ENCODE measurements around the gene CDC42EP4. TPM values are rescaled to one million over a fixed set of nuclear protein-coding genes. Genes with fewer than 3 reads are reported as not detected.

CDC42EP4 gene
- total RNA-seq, 4 donors from 2014 or later, result 54.9 to 75.6 (median 69.6) TPM

GRCh38 chr17:73358668-73359067 lies 46.9 kb upstream of the CDC42EP4 start:
- no peak for TF ChIP-seq POLR2AphosphoS5 (IDR thresholded peaks at IDR 0.05)
- no peak for TF ChIP-seq POLR2A (IDR thresholded peaks at IDR 0.05)
- TF ChIP-seq, protein P1, sequence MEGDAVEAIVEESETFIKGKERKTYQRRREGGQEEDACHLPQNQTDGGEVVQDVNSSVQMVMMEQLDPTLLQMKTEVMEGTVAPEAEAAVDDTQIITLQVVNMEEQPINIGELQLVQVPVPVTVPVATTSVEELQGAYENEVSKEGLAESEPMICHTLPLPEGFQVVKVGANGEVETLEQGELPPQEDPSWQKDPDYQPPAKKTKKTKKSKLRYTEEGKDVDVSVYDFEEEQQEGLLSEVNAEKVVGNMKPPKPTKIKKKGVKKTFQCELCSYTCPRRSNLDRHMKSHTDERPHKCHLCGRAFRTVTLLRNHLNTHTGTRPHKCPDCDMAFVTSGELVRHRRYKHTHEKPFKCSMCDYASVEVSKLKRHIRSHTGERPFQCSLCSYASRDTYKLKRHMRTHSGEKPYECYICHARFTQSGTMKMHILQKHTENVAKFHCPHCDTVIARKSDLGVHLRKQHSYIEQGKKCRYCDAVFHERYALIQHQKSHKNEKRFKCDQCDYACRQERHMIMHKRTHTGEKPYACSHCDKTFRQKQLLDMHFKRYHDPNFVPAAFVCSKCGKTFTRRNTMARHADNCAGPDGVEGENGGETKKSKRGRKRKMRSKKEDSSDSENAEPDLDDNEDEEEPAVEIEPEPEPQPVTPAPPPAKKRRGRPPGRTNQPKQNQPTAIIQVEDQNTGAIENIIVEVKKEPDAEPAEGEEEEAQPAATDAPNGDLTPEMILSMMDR (IDR thresholded peaks at IDR 0.05), result no peak
- no peak for TF ChIP-seq EP300 (IDR thresholded peaks at IDR 0.05; ENCODE audit: low read depth)
- Histone ChIP-seq H3K4me1 (peaks cover 0 to 20% (median 2%) of the 10 kb centered on the region in 4 donors), H3K27ac (peak overlapping the region in 1 of 4 donors; percentile 5), H3K27me3 (no peaks in the 10 kb centered on the region), H3K4me3 (no peak overlapping the region), H3K36me3 (no peaks in the 10 kb centered on the region), H3K9me3 (no peaks in the 10 kb centered on the region)
- no peak for DNase-seq
- in situ Hi-C loops (cut with MboI; ENCODE audit: low pct_ligation_motif_present in 1 of 4, low pct_unique_long_range_greater_than_20kb in 1 of 4, low sequenced_read_pairs in 3 of 4), result loop anchor here in 3 of 4 donors (25.0 kb wide), 2 partner anchors 621 to 796 kb away; no protein-coding TSS in a partner anchor
- intact Hi-C loops (cut with DNase I; ENCODE audit: low total_unique reads), result no loop called here
- 83% methylated on average over 5 of the region's 9 CpGs; no CpG with 5 or more reads in 1 of the 2 donors for WGBS, 2 donors (ENCODE audit: low coverage in 1 of 2)

- in situ Hi-C loops (cut with MboI; ENCODE audit: low pct_ligation_motif_present in 1 of 4, low pct_unique_long_range_greater_than_20kb in 1 of 4, low sequenced_read_pairs in 3 of 4), result loop anchor here in 3 of 4 donors (25.0 kb wide), 2 partner anchors 621 to 796 kb away; no protein-coding TSS in a partner anchor
- peaks cover 0 to 20% (median 2%) of the 10 kb centered on the region in 4 donors for H3K4me1 ChIP-seq
Observed at GRCh38 chr17:73357981-73358380, 46.2 kb upstream of the CDC42EP4 start.

GRCh38 chr17:73357318-73357717 lies 45.5 kb upstream of the CDC42EP4 start:
- Histone ChIP-seq H3K27me3 (no peaks in the 10 kb centered on the region), H3K9me3 (no peaks in the 10 kb centered on the region), H3K36me3 (no peaks in the 10 kb centered on the region), H3K4me3 (no peak overlapping the region), H3K4me1 (peaks cover 0 to 20% (median 2%) of the 10 kb centered on the region in 4 donors), H3K27ac (peak overlapping the region; percentile 51 to 77 (median 66))
- TF ChIP-seq, protein P1 (IDR thresholded peaks at IDR 0.05), result no peak
- TF ChIP-seq POLR2AphosphoS5 (IDR thresholded peaks at IDR 0.05) (peak in 2 of 3 donors; percentile 38 to 67), POLR2A (IDR thresholded peaks at IDR 0.05) (no peak), EP300 (IDR thresholded peaks at IDR 0.05; ENCODE audit: low read depth) (no peak)
- intact Hi-C loops (cut with DNase I; ENCODE audit: low total_unique reads) (no loop called here), in situ Hi-C loops (cut with MboI; ENCODE audit: low pct_ligation_motif_present in 1 of 4, low pct_unique_long_range_greater_than_20kb in 1 of 4, low sequenced_read_pairs in 3 of 4) (loop anchor here in 3 of 4 donors (25.0 kb wide), 2 partner anchors 620 to 795 kb away; no protein-coding TSS in a partner anchor)
- DNase-seq, result no peak
- 60 to 71% methylated on average over 1 to 9 of the region's 9 CpGs for WGBS, 2 donors (ENCODE audit: low coverage in 1 of 2)

More at GRCh38 chr17:73357981-73358380, 46.2 kb upstream of the CDC42EP4 start:
- WGBS, 2 donors (ENCODE audit: low coverage in 1 of 2), result 89% methylated on average over 19 of the region's 19 CpGs; no CpG with 5 or more reads in 1 of the 2 donors
- DNase-seq, result no peak
- no peaks in the 10 kb centered on the region for H3K27me3 ChIP-seq
- no peak overlapping the region for H3K4me3 ChIP-seq
- H3K36me3 ChIP-seq, result no peaks in the 10 kb centered on the region
- peak overlapping the region in 3 of 4 donors; percentile 51 to 77 (median 52) for H3K27ac ChIP-seq
- TF ChIP-seq POLR2A (IDR thresholded peaks at IDR 0.05), result no peak
- TF ChIP-seq POLR2AphosphoS5 (IDR thresholded peaks at IDR 0.05), result no peak
- no peak for TF ChIP-seq EP300 (IDR thresholded peaks at IDR 0.05; ENCODE audit: low read depth)
- TF ChIP-seq, protein P1 (IDR thresholded peaks at IDR 0.05), result no peak
- H3K9me3 ChIP-seq, result no peaks in the 10 kb centered on the region
- intact Hi-C loops (cut with DNase I; ENCODE audit: low total_unique reads), result no loop called here

DNA sequence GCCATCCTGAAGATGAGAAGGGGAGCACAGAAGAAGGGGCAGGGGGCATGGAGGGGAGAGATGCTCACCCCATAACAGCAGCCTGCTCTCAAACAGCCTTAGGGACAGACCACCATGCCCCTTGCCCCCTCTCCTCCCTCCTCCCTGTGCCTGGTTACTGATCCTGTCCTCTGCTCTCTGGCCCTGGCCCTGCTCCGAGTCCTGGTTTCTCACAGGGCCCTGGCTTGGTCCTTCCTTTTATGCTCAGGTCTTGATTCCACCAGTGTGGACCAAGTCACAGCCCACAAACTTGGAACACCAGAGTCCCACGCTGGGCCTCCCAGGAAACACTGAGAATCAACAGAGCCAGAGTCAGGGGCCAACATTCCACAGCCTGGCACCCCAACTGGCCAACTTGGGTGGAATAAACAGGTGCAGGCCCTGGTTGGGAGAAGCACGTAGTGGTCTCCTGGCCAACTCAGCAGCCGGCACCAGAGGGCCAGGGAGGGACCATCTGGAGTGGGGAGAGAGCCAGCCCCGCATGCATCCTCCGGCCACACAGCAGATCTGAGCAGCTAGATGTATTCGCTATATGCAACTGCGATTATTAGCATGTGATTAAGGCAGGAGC lies 44.9 kb upstream of the CDC42EP4 start:
- intact Hi-C loops (cut with DNase I; ENCODE audit: low total_unique reads), result no loop called here
- no peak for DNase-seq
- H3K27ac ChIP-seq, result peak overlapping the region; percentile 48 to 77 (median 66)
- TF ChIP-seq POLR2A (IDR thresholded peaks at IDR 0.05) (no peak), EP300 (IDR thresholded peaks at IDR 0.05; ENCODE audit: low read depth) (no peak), POLR2AphosphoS5 (IDR thresholded peaks at IDR 0.05) (no peak)
- TF ChIP-seq, protein P1 (IDR thresholded peaks at IDR 0.05), result no peak
- no peak overlapping the region for H3K4me3 ChIP-seq
- no peaks in the 10 kb centered on the region for H3K36me3 ChIP-seq
- no peaks in the 10 kb centered on the region for H3K9me3 ChIP-seq
- in situ Hi-C loops (cut with MboI; ENCODE audit: low pct_ligation_motif_present in 1 of 4, low pct_unique_long_range_greater_than_20kb in 1 of 4, low sequenced_read_pairs in 3 of 4), result loop anchor here in 3 of 4 donors (25.0 kb wide), 2 partner anchors 619 to 794 kb away; no protein-coding TSS in a partner anchor
- no peaks in the 10 kb centered on the region for H3K27me3 ChIP-seq
- H3K4me1 ChIP-seq, result peaks cover 0 to 20% (median 2%) of the 10 kb centered on the region in 4 donors
- WGBS, 2 donors (ENCODE audit: low coverage in 1 of 2), result 80% methylated on average over 8 of the region's 8 CpGs; no CpG with 5 or more reads in 1 of the 2 donors
